Eye (tissue), 1 donor: ENCODE data around the gene LACTBL1.
"Not testable (repeated sequence)": the region's sequence is repeated elsewhere in the genome, so short reads cannot be mapped to it uniquely, and the experiment has no call there.

Experiments
- DNase-seq: peaks from one replicate; pipeline ENCODE4 v3.0.0-alpha.2; 2015

The LACTBL1 gene, protein sequence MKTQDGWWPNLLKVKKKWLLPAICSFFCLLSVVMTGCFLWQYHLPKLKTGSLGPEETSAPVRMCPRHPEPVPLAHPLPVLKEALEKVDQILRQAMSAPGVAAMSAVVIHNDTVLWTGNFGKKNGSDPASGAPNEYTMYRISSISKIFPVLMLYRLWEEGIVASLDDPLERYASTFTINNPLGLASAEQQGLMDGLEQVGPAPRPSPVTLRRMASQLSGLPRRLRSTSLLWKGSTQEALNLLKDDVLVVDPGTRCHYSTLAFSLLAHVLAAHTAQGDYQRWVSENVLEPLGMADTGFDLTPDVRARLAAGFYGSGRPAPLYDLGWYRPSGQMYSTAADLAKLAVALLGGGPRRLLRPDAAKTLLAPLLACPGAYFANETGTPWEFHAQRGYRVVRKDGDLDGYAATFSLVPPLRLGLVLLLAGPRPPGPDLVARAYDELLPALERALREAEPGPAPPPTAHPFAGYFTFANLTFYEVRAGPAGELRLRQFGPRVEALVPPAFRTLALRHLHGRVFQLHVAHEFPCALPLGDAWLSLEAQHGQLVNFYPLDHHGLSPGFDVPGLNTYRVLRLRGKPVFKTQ

DNA sequence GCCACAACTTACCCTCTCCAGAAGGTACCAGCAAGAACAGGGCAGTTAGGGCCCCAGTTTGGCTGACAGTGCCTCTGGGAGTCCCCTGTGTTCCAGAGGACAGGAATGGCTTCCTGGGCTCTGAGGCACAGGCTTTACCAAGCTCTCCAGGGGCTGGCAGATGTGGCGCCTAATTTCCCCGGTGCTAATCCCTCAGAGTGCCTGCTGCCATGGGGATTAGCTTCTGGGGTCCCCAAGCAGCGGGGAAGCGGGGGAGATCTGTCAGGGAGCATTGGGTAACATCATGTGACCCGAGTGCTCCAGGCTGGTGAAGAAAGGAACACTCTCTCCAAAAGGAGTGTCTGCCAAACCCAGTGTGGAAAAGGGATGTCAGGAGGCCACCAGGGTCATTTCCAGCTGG is at the start of gene LACTBL1:
TSS of gene LACTBL1 (minus strand) at position 107 of the 400 bp plus-strand sequence. CDS start 550 bp downstream, outside the sequence.
- DNase-seq = no peak

DNA sequence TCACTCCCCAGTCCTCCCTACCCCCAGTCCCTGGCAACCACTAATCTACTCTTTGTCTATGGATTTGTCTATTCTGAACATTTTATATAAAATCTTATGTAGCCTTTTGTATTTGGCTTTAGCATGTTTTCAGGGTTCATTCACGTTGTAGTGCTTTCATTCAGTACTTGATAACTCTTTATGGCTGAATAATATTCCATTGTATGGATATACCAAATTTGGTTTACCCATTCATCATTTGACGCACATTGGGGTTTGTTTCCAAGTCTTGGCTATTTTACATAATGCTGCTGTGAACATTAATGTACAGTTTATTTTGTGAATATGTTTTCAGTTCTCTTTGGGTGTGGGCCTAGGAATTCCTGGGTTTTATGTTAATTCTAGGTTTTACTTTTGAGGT is 49.2 kb upstream of the LACTBL1 start:
- no peak for DNase-seq

DNA sequence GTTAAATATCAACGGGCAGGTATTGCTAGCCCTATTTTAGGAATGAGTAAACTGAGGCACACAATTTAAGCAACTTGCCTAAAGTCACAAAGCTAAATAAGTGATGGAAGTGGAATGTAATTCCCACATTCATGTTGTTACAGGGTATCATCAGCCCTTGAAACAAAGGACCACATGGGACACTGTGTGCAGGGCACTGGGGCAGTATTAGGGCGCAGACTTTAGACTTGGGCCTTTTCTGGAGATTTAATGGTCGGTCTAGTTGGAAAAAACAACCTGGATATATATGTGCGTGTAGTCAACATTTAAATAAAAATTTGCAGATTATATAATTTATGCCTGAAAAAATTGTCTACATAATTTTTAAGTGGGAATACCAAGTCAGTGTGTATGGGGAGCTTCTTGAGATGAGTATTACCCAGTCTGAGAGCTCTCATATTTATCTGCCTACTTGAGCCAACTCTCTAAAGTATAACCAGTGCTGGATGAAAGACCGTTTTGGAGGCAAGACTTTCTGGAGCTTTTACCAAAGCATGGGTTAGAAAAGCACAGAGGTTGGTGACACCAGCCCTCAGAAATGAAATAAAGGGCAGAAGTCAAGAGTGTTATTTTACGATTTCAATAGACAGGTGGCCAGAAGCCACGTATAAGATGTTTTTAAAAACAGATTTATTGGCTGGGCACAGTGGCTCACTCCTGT is 48.2 kb upstream of the LACTBL1 start:
- peak; percentile 75 for DNase-seq

DNA sequence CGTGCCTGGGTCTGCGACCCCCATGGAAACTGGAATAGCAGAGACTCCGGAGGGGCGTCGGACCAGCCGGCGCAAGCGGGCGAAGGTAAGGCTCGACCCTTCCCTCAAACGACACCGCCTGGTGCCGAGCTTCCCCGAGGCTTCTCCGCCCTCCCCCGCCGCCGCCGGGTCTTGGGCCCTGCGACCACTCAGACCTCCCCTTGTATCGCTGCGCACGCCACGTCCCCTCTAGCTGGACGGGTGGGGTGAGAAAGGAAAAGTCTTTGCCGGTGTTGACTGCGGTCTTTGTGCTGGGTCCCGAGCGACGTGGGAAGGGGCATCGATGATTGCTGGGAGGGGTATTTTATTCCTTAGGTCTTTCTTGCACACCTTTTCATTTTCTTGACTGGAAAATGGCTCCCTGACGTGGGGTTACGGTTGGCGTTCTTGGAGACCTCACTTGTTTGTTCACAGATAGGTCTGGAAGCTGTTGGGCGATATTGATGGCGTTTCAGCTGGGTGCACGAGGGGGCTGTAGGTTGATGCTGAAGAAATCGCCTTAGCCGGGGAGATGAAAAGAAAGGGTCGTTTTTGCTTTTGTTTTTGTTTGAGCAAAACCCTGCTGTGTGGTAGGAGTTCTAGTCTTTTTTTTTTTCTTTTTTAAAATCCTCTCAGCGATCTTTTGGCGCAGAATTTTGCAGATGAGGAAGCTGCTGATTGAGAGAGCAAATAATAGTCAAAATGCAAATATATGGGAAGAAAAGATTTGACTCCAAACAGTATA is 47.4 kb upstream of the LACTBL1 start:
- peak; percentile 89 for DNase-seq

DNA sequence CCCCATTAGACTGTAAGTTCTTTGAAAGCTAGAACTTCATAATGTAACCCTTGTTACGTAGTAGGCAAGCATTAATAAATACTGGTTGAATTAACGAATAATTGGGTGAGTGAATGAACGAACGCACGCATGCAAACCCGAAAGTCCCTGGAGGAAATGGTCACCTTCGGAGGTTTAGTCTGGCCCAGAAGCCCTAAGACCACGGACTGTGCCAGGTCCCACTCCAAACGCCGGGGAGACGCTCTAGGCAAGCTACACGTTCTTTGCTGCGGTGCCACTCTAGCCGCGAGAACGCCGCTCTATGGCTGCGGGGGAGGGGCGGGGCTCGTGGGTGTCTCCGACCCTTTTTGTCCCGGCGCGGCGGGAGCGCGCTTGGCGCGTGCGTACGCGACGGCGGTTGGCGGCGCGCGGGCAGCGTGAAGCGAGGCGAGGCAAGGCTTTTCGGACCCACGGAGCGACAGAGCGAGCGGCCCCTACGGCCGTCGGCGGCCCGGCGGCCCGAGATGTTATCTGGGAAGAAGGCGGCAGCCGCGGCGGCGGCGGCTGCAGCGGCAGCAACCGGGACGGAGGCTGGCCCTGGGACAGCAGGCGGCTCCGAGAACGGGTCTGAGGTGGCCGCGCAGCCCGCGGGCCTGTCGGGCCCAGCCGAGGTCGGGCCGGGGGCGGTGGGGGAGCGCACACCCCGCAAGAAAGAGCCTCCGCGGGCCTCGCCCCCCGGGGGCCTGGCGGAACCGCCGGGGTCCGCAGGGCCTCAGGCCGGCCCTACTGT is 46.6 kb upstream of the LACTBL1 start, which contains the start of gene KDM1A:
TSS of gene KDM1A (plus strand) at position 375 of the 769 bp plus-strand sequence. CDS start at position 504, 129 bp downstream.
- peak; percentile 99 for DNase-seq

DNA sequence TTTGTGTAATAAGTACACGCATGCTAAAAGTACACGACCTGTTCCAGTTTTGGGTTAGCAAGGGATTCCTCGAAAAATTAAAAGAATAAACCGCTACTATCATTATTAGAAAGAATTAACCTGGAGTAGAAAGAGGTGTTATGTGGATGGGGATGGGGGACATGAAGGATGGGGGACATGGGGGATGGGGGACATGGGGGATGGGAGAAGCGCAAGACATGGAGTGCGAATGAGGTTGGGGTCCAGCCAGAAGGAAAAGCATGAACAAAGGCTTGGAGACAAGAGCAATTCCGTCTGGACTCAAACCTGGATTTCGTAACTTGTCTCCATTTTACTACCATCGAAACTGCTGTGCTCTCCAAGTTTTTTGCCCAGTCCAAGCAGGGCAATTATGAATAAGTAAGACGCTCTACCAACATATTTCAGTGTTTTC is 46.0 kb upstream of the LACTBL1 start:
- no peak for DNase-seq

DNA sequence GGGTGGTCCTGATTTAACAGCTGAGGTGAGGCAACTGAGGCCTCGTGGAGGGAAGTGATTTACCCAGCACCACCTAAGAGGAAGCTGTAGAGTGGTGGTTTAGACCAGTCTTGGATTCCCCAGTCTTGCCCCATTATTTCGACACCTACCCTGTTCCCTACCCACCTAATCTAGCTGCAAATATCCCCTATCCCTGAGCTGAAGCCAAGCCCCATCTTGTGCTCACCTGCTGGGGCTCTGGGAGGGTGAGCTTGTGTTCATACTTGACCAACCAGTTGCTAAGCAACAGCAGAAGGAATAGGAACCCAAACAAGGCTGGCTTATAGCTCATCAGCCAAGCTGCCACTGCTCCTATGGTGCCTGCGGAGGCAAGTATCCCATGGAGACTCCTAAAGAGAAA is 41.0 kb upstream of the LACTBL1 start:
- DNase-seq = peak; percentile 73

DNA sequence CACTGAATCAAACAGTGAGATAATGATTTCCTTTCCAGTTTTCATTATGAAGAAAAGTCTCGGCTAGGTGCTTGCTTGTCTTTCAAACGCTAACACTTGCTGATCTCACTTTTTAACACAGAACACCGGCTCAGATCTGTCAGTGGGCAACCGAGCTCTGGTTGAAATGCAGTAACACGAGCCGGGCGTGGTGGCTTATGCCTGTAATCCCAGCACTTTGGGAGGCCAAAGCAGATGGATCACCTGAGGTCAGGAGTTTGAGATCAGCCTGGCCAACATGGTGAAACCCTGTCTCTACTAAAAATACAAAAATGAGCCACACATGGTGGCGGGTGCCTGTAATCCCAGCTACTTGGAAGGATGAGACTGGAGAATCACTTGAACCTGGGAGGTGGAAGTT is 37.4 kb upstream of the LACTBL1 start:
- DNase-seq = not testable (repeated sequence)

DNA sequence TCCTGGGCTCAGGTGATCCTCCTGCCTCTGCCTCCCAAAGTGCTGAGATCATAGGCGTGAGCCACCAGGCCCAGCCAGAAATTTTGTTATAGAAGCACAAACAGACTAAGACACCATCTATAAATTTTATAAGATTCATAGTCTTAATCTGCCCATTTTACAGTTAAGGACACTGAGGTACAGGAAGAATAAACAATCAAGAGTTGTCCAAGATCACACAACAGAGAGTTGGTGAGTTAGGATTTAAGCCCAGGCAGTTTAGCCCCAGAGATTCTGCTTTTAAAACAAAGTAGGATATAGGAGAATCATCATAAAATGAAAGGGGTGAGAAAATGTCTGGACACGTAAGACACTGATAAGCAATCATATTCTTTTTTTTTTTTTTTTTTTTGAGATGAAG is 36.2 kb upstream of the LACTBL1 start:
- DNase-seq = no peak

DNA sequence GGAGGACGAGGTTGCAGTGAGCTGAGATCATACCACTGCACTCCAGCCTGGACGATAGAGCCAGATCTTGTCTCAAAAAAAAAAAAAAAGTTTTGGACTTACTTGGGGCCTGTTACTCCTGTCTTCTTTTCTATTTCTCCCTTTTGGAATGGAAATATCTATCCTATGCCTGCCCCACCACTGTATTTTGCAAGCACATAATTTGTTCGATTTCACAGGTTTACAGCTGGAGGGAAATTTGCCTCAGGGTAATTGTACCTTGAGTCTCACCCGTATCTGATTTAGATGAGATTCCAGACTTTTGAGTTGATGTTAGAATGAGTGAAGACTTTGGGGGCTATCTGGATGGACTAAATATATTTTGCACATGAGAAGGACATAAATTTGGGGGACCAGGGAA is 34.4 kb upstream of the LACTBL1 start:
- DNase-seq = no peak

DNA sequence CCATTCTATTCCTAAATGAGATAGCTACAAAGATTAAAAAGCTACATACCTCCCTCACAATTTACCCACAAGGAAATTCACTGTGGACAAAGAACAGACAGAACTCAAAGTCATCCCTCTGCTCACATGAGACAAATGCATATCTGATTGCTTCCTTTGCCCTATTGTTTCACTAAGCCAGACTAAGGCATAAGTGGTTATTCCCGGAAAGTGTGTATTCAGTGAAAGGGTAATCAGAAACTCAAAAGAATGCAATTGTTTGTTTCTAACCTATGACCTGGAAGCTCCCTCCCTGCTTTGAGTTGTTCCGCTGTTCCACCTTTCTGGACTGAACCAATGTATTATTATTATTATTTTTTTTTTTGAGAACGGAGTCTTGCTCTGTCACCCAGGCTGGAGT is 32.1 kb upstream of the LACTBL1 start:
- not testable (repeated sequence) for DNase-seq

DNA sequence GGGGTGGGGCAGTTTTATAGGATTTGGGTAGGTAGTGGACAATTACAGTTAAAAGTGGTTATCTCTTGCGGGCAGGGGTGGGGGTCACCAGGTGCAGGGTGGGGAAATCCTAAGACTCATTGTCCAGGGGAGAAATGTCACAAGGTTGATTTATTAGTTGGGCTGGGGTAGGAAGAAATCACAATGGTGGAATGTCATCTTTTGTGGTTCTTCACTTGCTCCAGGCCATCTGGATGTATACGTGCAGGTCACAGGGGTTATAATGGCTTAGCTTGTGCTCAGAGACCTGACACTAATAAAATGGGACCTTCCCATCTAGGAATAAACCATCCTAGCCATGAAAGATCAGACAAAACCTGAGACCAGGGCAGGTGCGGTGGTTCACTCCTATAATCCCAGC is 31.4 kb upstream of the LACTBL1 start:
- DNase-seq = no peak

DNA sequence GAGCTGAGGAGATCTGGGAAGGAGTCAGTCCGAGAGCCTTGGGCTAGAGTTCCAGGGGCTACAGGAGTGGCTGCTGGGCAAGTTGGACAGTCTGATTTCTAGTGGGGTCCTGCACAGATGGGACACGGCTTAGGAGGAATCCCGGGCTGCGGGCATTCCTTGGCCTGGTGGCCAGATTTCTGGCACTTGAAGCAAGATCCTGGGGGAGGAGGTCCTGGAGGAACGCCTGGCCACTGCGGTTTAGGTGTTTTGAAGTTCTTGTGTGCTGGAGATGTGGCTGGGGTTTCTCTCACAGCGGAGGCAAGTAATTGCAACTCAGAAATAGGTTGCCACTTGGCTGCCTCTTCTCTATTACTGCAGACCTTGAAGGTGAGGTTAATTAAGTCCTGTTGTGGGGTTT is 29.6 kb upstream of the LACTBL1 start:
- DNase-seq = not testable (repeated sequence)

DNA sequence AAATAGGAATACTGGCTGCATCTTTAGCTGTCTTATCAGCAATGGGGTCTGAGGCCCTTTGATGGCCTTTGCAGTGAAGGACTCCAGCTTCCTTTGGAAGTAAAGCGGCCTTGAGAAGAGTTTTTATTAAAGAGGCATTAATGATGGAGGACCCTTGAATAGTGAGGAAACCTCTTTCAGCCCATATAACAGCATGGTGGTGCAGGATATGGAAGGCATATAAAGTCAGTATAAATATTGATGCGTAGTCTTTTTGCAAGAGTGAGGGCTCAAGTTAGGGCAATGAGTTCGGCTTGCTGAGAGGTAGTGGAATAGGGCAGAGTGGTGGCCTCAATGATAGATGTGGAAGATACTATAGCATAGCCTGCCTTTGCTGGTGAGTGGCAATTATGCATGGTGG is 27.5 kb upstream of the LACTBL1 start:
- DNase-seq = not testable (repeated sequence)

DNA sequence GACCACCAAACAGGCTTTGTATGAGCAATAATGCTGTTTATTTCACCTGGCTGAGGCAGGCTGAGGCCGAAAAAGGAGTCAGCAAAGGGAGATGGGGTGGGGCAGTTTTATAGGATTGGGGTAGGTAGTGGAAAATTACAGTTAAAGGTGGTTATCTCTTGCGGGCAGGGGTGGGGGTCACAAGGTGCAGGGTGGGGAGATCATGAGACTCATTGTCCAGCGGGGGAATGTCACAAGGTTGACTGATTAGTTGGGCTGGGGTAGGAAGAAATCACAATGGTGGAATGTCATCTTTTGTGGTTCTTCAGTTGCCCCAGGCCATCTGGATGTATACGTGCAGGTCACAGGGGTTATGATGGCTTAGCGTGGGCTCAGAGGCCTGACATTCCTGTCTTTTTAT is 24.9 kb upstream of the LACTBL1 start:
- DNase-seq = not testable (repeated sequence)

DNA sequence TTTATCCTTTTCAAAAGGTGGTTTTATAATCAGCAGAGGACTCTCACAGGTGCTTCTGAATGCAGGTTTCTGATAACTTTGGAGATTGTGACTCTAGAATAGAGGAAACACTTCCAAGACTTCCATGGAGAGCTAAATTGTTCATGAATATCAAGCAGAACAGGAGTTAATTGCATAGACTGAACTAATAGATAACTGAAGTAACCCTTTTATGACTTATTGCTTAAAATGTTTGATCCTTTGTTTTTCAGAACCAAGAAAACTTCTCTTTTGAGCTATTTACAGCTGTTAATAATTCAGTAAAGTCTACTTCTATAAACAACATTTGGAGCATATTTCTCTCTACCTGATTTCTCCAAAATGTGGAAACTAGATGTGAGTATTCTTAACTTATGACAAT is 23.1 kb upstream of the LACTBL1 start:
- no peak for DNase-seq

DNA sequence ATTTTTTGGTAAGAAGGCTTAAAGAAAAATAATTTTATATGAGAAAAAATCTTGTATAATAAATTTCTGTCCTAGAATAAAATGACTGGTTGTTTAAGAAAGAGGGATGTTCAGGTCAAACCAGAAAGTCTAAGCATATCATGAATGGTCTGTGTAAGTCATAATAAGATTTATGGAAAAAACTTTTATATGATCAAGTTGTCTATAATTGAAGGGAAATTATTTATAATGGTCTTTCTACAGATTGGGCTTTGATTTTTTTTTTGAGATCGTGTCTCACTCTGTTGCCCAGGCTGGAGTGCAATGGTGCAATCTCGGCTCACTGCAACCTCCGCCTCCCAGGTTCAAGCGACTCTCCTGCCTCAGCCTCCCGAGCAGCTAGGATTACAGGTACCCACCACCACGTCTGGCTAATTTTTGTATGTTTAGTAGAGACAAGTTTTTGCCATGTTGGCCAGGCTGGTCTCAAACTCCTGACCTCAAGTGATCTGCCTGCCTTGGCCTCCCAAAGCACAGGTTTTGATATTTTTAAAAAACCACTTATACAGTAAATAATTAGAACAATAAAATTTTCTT is 20.6 kb upstream of the LACTBL1 start:
- DNase-seq = not testable (repeated sequence)

DNA sequence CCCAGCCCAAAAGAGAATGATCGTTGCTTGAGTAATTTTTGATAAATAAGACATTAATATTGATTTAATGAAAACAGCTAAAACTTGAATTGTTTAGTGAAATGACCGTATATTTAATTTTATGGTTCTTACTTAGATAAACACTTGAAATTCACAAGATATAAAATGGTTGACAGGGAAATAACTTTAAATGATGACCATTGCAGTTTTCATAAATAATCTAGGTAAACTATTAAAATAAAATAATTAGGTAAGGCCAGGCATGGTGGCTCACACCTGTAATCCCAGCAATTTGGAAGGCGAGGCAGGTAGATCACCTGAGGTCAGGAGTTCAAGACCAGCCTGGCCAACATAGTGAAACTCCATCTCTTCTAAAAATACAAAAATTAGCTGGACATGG is 19.7 kb upstream of the LACTBL1 start:
- not testable (repeated sequence) for DNase-seq

DNA sequence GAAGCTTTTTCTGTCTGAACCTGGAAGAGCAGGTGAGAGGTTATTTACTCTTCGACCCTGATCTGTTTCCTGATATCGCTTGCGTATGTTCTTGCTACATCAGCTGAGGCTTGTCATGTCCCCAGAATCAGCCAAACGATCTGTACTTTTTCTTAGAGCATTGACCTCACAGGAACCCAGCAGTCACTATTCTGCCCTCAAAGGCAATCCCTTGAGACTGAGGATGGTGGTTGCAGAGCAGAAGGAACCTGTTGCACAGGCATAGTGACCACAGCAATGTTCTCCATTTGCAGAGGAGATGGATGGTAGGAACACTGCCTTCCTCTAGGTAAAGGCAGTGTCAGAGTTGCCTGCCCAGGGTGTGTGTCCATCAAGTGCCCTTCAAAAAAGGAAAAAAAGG is 11.3 kb upstream of the LACTBL1 start:
- DNase-seq = no peak

DNA sequence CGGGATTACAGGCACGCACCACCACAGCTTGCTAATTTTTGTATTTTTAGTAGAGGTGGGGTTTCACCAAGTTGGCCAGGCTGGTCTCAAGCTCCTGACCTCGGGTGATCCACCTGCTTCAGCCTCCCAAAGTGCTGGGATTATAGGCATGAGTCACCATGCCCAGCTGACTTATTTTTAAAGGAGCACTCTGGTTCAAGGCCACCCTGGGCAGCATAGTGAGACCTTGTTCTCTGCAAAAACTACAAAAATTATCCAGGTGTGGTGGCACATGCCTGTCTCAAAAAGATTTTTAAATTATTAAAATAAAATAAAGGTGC is 7.8 kb upstream of the LACTBL1 start:
- DNase-seq = not testable (repeated sequence)

DNA sequence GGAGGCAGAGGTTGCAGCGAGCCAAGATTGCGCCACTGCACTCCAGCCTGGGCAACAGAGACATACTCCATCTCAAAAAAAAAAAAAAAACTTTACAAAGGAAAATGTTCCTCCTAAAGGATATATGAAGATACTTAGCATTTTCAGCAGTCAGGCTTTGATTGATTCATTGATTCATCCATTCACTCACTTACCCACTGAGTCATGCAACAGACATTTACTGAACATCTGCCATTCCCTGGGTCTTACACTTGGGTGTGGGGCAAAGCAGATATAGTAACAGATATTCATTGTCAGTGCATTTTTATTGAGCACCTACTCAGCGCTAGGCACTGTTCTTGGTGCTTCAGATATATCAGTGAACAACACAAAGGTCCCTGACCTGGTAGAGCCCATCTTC is 5.6 kb upstream of the LACTBL1 start:
- DNase-seq = no peak
